ENCODE results near the gene ALDH7A1.

ALDH7A1 gene

GRCh38 chr5:126579716-126580115 lies 15.3 kb downstream of the ALDH7A1 start:
- H3K27ac ChIP-seq (ENCODE audit: low read depth, low read length): no peak overlapping the region
- H3K4me3 ChIP-seq (ENCODE audit: low read length): no peak overlapping the region
- no peaks in the 10 kb centered on the region for H3K9me3 ChIP-seq (ENCODE audit: control insufficient read depth, insufficient read depth, low read length)
- no peaks in the 10 kb centered on the region for H3K9me2 ChIP-seq (replicated peaks; ENCODE audit: control insufficient read depth, low read length)
- H3K79me2 ChIP-seq (ENCODE audit: control insufficient read depth, low read length): no peaks in the 10 kb centered on the region
- no peaks in the 10 kb centered on the region for H3K36me3 ChIP-seq (ENCODE audit: control insufficient read depth, low read length)
- no peaks in the 10 kb centered on the region for H4K20me1 ChIP-seq (ENCODE audit: control insufficient read depth, insufficient read depth, low read depth, low read length)
- H3K4me1 ChIP-seq (ENCODE audit: control insufficient read depth, low read length): no peaks in the 10 kb centered on the region
- no peaks in the 10 kb centered on the region for H3F3A ChIP-seq (ENCODE audit: control insufficient read depth, insufficient read depth)
- H3K27me3 ChIP-seq (ENCODE audit: control insufficient read depth, low read length): no peaks in the 10 kb centered on the region
- no peak for TF ChIP-seq CTCF (IDR thresholded peaks at IDR 0.05; ENCODE audit: low read depth, low read length, poor library complexity, severe bottlenecking)
- no peak for TF ChIP-seq EZH2phosphoT487 (IDR thresholded peaks at IDR 0.05; ENCODE audit: borderline replicate concordance, low read length)
- no peak overlapping the region for H3K4me2 ChIP-seq (ENCODE audit: low read length)

- Histone ChIP-seq H3K4me1 (ENCODE audit: control insufficient read depth, low read length) (no peaks in the 10 kb centered on the region), H3K9me2 (replicated peaks; ENCODE audit: control insufficient read depth, low read length) (no peaks in the 10 kb centered on the region), H3K4me3 (ENCODE audit: low read length) (no peak overlapping the region), H3K27ac (ENCODE audit: low read depth, low read length) (no peak overlapping the region), H3K9me3 (ENCODE audit: control insufficient read depth, insufficient read depth, low read length) (no peaks in the 10 kb centered on the region), H3K79me2 (ENCODE audit: control insufficient read depth, low read length) (no peaks in the 10 kb centered on the region), H3K36me3 (ENCODE audit: control insufficient read depth, low read length) (no peaks in the 10 kb centered on the region), H3K4me2 (ENCODE audit: low read length) (no peak overlapping the region), H3F3A (ENCODE audit: control insufficient read depth, insufficient read depth) (no peaks in the 10 kb centered on the region), H3K27me3 (ENCODE audit: control insufficient read depth, low read length) (no peaks in the 10 kb centered on the region), H4K20me1 (ENCODE audit: control insufficient read depth, insufficient read depth, low read depth, low read length) (no peaks in the 10 kb centered on the region)
- no peak for TF ChIP-seq EZH2phosphoT487 (IDR thresholded peaks at IDR 0.05; ENCODE audit: borderline replicate concordance, low read length)
- no peak for TF ChIP-seq CTCF (IDR thresholded peaks at IDR 0.05; ENCODE audit: low read depth, low read length, poor library complexity, severe bottlenecking)
These were observed 17.6 kb downstream of the ALDH7A1 start for GRCh38 chr5:126577415-126577814.

- Histone ChIP-seq H3F3A (ENCODE audit: control insufficient read depth, insufficient read depth) (no peaks in the 10 kb centered on the region), H3K4me1 (ENCODE audit: control insufficient read depth, low read length) (no peaks in the 10 kb centered on the region), H3K36me3 (ENCODE audit: control insufficient read depth, low read length) (no peaks in the 10 kb centered on the region), H3K4me2 (ENCODE audit: low read length) (no peak overlapping the region), H3K27me3 (ENCODE audit: control insufficient read depth, low read length) (no peaks in the 10 kb centered on the region), H3K9me2 (replicated peaks; ENCODE audit: control insufficient read depth, low read length) (no peaks in the 10 kb centered on the region), H3K79me2 (ENCODE audit: control insufficient read depth, low read length) (no peaks in the 10 kb centered on the region), H3K4me3 (ENCODE audit: low read length) (no peak overlapping the region), H3K9me3 (ENCODE audit: control insufficient read depth, insufficient read depth, low read length) (no peaks in the 10 kb centered on the region), H3K27ac (ENCODE audit: low read depth, low read length) (no peak overlapping the region), H4K20me1 (ENCODE audit: control insufficient read depth, insufficient read depth, low read depth, low read length) (no peaks in the 10 kb centered on the region)
- TF ChIP-seq CTCF (IDR thresholded peaks at IDR 0.05; ENCODE audit: low read depth, low read length, poor library complexity, severe bottlenecking) (no peak), EZH2phosphoT487 (IDR thresholded peaks at IDR 0.05; ENCODE audit: borderline replicate concordance, low read length) (no peak)
These were observed 18.0 kb downstream of the ALDH7A1 start for GRCh38 chr5:126576974-126577373.

- Histone ChIP-seq H3K27ac (ENCODE audit: low read depth, low read length) (no peak overlapping the region), H3K79me2 (ENCODE audit: control insufficient read depth, low read length) (no peaks in the 10 kb centered on the region), H3K9me2 (replicated peaks; ENCODE audit: control insufficient read depth, low read length) (no peaks in the 10 kb centered on the region), H4K20me1 (ENCODE audit: control insufficient read depth, insufficient read depth, low read depth, low read length) (no peaks in the 10 kb centered on the region), H3K36me3 (ENCODE audit: control insufficient read depth, low read length) (no peaks in the 10 kb centered on the region), H3K4me3 (ENCODE audit: low read length) (no peak overlapping the region), H3K4me2 (ENCODE audit: low read length) (no peak overlapping the region), H3F3A (ENCODE audit: control insufficient read depth, insufficient read depth) (no peaks in the 10 kb centered on the region), H3K4me1 (ENCODE audit: control insufficient read depth, low read length) (no peaks in the 10 kb centered on the region), H3K9me3 (ENCODE audit: control insufficient read depth, insufficient read depth, low read length) (no peaks in the 10 kb centered on the region), H3K27me3 (ENCODE audit: control insufficient read depth, low read length) (no peaks in the 10 kb centered on the region)
- TF ChIP-seq CTCF (IDR thresholded peaks at IDR 0.05; ENCODE audit: low read depth, low read length, poor library complexity, severe bottlenecking): no peak
- no peak for TF ChIP-seq EZH2phosphoT487 (IDR thresholded peaks at IDR 0.05; ENCODE audit: borderline replicate concordance, low read length)
These were observed 19.4 kb downstream of the ALDH7A1 start for GRCh38 chr5:126575644-126576043.
